Endothelial cell (in vitro differentiated cells): ENCODE measurements around the gene DOCK1. TPM values are rescaled to one million over a fixed set of nuclear protein-coding genes. Genes with fewer than 3 reads are reported as not detected.
A peak's percentile ranks its signal among the peaks of the same experiment; 100 is the strongest.
"Not testable (repeated sequence)": the region's sequence is repeated elsewhere in the genome, so short reads cannot be mapped to it uniquely, and the experiment has no call there.

ENCODE experiments used
- DNase-seq: peaks from one replicate; pipeline ENCODE4 v3.0.0; 2021; ENCODE audit warnings: low spot score
- H3K27ac Mint-ChIP-seq: one replicate; pipeline ENCODE4 v1.8.0; 2021; ENCODE audit warnings: mixed read lengths, inconsistent platforms; ENCODE audit not compliant: unreplicated experiment
- H3K27me3 Mint-ChIP-seq: one replicate; pipeline ENCODE4 v1.8.0; 2021; ENCODE audit warnings: mild to moderate bottlenecking, moderate library complexity, mixed read lengths, inconsistent platforms; ENCODE audit not compliant: unreplicated experiment
- H3K36me3 Mint-ChIP-seq: one replicate; pipeline ENCODE4 v1.8.0; 2021; ENCODE audit warnings: mild to moderate bottlenecking, low read depth, mixed read lengths, inconsistent platforms; ENCODE audit not compliant: unreplicated experiment
- H3K4me1 Mint-ChIP-seq: one replicate; pipeline ENCODE4 v1.8.0; 2021; ENCODE audit warnings: mild to moderate bottlenecking, mixed read lengths, inconsistent platforms; ENCODE audit not compliant: unreplicated experiment
- H3K4me3 Mint-ChIP-seq: one replicate; pipeline ENCODE4 v1.8.0; 2021; ENCODE audit warnings: mild to moderate bottlenecking, mixed read lengths, inconsistent platforms; ENCODE audit not compliant: unreplicated experiment
- H3K9me3 Mint-ChIP-seq: one replicate; pipeline ENCODE4 v1.8.0; 2021; ENCODE audit warnings: mixed read lengths, inconsistent platforms; ENCODE audit not compliant: unreplicated experiment
- total RNA-seq: library from RNA; stranded (reverse); fragmentation: NEBNext Ultra II Directional; extraction: Animal tissue kit (Norgen Biotek cat#: 25700); gene quantifications from one replicate; pipeline ENCODE4 v1.2.1, GENCODE V29; 2021; ENCODE audit not compliant: unreplicated experiment
- TF ChIP-seq, protein P1 (sequence below): fragments of 200-600 bp; sonication (generic); IDR thresholded peaks from one replicate; pipeline ENCODE4 v1.5.0; 2021; ENCODE audit warnings: antibody characterized with exemption; ENCODE audit not compliant: unreplicated experiment

DOCK1 gene
- total RNA-seq, 1 donor from 2014 or later: 116 TPM

GRCh38 chr10:126880926-126881325 is 24.3 kb upstream of the DOCK1 start:
- Mint-ChIP-seq H3K4me3 (no peak overlapping the region), H3K27me3 (peaks cover 4% of the 10 kb centered on the region), H3K36me3 (no peaks in the 10 kb centered on the region), H3K9me3 (no peaks in the 10 kb centered on the region), H3K4me1 (peaks cover 2% of the 10 kb centered on the region), H3K27ac (no peak overlapping the region)
- TF ChIP-seq, protein P1, sequence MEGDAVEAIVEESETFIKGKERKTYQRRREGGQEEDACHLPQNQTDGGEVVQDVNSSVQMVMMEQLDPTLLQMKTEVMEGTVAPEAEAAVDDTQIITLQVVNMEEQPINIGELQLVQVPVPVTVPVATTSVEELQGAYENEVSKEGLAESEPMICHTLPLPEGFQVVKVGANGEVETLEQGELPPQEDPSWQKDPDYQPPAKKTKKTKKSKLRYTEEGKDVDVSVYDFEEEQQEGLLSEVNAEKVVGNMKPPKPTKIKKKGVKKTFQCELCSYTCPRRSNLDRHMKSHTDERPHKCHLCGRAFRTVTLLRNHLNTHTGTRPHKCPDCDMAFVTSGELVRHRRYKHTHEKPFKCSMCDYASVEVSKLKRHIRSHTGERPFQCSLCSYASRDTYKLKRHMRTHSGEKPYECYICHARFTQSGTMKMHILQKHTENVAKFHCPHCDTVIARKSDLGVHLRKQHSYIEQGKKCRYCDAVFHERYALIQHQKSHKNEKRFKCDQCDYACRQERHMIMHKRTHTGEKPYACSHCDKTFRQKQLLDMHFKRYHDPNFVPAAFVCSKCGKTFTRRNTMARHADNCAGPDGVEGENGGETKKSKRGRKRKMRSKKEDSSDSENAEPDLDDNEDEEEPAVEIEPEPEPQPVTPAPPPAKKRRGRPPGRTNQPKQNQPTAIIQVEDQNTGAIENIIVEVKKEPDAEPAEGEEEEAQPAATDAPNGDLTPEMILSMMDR: no peak
- DNase-seq: no peak

- peak overlapping the region; percentile 89 for H3K4me3 Mint-ChIP-seq
- peak; percentile 33 for DNase-seq
- H3K27me3 Mint-ChIP-seq, H3K36me3 Mint-ChIP-seq, H3K9me3 Mint-ChIP-seq, H3K27ac Mint-ChIP-seq, H3K4me1 Mint-ChIP-seq: not testable (repeated sequence)
These were observed 23.2 kb upstream of the DOCK1 start for GRCh38 chr10:126882055-126882454.

DNA sequence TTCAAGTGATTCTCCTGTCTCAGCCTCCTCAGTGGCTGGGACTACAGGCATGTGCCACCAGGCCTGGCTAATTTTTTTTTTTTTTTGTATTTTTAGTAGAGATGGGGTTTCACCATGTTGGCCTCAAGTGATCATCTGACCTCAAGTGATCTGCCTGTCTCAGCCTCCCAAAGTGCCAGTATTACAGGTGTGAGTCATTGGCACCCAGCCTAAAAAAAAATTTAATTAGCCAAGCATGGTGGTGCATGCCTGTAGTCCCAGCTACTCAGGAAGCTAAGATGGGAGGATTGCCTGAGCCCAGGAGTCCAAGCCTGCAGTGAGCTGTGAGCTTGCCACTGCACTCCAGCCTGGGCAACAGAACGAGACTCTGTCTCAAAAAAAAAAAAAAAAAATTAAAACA is 16.8 kb upstream of the DOCK1 start:
- not testable (repeated sequence) for H3K27ac Mint-ChIP-seq, H3K36me3 Mint-ChIP-seq, H3K27me3 Mint-ChIP-seq, H3K9me3 Mint-ChIP-seq, H3K4me3 Mint-ChIP-seq, DNase-seq, H3K4me1 Mint-ChIP-seq

- Mint-ChIP-seq H3K4me1 (peaks cover 6% of the 10 kb centered on the region), H3K27me3 (peaks cover 4% of the 10 kb centered on the region), H3K36me3 (no peaks in the 10 kb centered on the region), H3K4me3 (no peak overlapping the region), H3K27ac (no peak overlapping the region), H3K9me3 (no peaks in the 10 kb centered on the region)
- no peak for DNase-seq
- TF ChIP-seq, protein P1: no peak
These were observed 15.8 kb upstream of the DOCK1 start for GRCh38 chr10:126889421-126889820.

- not testable (repeated sequence) for H3K36me3 Mint-ChIP-seq, H3K27me3 Mint-ChIP-seq, H3K27ac Mint-ChIP-seq, H3K4me1 Mint-ChIP-seq, H3K4me3 Mint-ChIP-seq, H3K9me3 Mint-ChIP-seq, DNase-seq
These were observed 14.4 kb upstream of the DOCK1 start for GRCh38 chr10:126890797-126891196.

DNA sequence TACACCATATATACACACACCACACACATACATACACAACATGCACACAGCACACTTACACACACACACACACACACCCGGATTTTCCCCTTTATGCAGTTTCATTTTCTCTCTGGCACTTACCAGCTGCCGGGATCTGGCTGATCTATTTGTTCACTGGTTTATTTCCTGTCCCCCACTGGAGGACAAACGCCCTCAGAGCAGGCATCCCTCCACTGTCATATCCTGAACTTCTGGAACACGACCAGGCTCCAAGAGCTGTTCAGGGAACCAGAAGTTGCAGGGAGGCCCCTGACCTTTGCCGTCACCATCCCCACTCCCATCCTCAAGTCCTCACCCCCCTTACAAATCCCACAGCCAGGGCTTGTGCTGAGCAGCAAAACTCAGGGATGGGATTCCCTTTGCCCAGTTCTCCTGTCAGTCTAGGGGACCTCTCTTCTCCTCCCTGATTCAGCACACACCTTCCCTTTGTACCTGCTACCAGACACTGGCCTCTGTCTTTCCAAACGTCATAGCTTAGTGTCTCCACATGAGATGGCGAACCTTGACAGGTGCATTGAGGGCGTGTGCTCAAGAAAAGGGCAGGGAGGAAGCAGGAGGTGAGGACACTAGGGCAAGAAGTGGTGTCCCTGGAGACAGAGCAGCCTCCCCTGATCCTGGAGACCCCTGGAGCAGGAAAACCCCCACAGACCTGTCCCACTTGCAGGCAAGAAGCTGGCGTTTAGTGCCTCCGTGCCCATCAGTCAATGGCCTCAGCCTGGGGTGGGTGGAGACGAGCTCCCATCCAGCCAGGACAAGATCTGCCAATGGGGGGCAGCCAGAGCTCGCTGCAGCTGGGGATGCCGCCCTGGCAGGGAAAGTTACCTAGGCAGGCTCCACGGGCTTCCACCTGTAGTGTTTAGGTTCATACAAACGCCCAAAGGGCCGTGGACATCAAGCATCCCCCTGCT is 12.7 kb upstream of the DOCK1 start:
- TF ChIP-seq, protein P1: no peak
- no peak overlapping the region for H3K27ac Mint-ChIP-seq
- H3K27me3 Mint-ChIP-seq: peaks cover 6% of the 10 kb centered on the region
- DNase-seq: no peak
- peaks cover 6% of the 10 kb centered on the region for H3K4me1 Mint-ChIP-seq
- H3K36me3 Mint-ChIP-seq: no peaks in the 10 kb centered on the region
- H3K4me3 Mint-ChIP-seq: no peak overlapping the region
- H3K9me3 Mint-ChIP-seq: no peaks in the 10 kb centered on the region
